ENCODE measurements around the gene USP16.

GRCh38 chr21:29074783-29075182, 50.3 kb downstream of the USP16 start:
- TF ChIP-seq ZFP30 (CRISPR knock-in tag; IDR thresholded peaks at IDR 0.05) (no peak), RARB (CRISPR knock-in tag; IDR thresholded peaks at IDR 0.05) (no peak), CSDC2 (CRISPR knock-in tag; IDR thresholded peaks at IDR 0.05) (no peak), POU6F1 (CRISPR knock-in tag; IDR thresholded peaks at IDR 0.05; ENCODE audit: borderline replicate concordance, low read depth) (no peak), TSHZ2 (CRISPR knock-in tag; IDR thresholded peaks at IDR 0.05) (no peak), ISL1 (CRISPR knock-in tag; IDR thresholded peaks at IDR 0.05) (no peak)
